Heart left ventricle (tissue), 13 donors: Measurements from ENCODE around the gene LY86.

Source experiments
- POLR2A ChIP-seq, 2 donors: fragments of 450-650 bp; IDR thresholded peaks; one replicate each; pipeline ENCODE4 v1.6.1; 2017; ENCODE audit warnings: antibody characterized with exemption in 2 of 2, mild to moderate bottlenecking in 2 of 2, moderate library complexity in 2 of 2
- TF ChIP-seq, protein P1 (sequence below), 12 donors: fragments of 200-600 bp; sonication (generic) in 4 of 12; IDR thresholded peaks; one replicate each; pipeline versions ENCODE4 v1.5.0 to v1.8.0; 2018 to 2022; ENCODE audit warnings: antibody characterized with exemption in 12 of 12, mild to moderate bottlenecking in 5 of 12
- donor health status: ischemic (EF 13 %, LVEDD 7.1; RV severe dilation, severe dysfunction).
- donor health status: DM: no; HTN: yes; CAD: no.
- donor health status: DM: no; HTN: no; CAD: no.
- donor health status: ischemic (EF 25% LVEDD 6.9; RV normal size, moderate dysfunction).
- donor health status: ischemic (EF 25% LVEDD 5.7; RV mildly dilated, moderate dysfunction).
- donor health status: ischemic (EF 35%, LVEDD 5.7; RV mildly dilated, moderate dysfunction).
- donor health status: nonischemic (EF 11% LVEDD 7.7; RV severe dilation, severe dysfunction).
- donor health status: DM: yes; HTN: yes; CAD: no.
- donor health status: PGD.
- donor health status: ischemic (EF 29% LVEDD 5.4; RV normal size, mild dysfunction).
- donor health status: nonischemic (EF 23%, LVEDD 6.1; RV moderate dilation, normal function).

DNA sequence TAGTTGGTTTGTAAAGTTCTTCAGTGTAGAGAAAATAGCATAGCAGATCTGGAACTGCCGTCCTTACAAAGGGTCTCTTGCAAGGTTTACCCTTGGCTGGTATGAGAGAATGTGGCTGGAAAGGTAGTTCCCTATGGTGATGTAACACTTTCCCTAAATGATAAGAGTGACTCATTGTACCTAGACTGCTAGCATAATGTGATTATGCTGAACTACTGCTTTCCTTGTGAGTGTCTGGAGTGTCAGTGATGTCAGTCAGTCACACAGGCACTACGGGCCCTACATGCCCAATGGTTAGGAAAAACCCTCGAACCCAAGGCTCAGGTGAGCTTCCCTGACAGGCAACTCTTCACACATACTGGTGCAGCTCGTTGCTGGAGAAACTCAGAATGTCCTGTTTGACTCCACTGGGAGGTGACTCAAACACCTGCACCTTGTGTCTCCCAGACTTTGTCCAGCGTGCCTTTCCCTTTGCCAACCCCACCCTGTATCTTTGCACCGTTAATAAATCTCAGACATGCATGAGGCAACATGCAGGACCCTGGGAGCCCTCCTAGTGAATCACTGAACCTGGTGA is 28.4 kb upstream of the LY86 start:
- TF ChIP-seq POLR2A (IDR thresholded peaks at IDR 0.05) = no peak
- TF ChIP-seq, protein P1, sequence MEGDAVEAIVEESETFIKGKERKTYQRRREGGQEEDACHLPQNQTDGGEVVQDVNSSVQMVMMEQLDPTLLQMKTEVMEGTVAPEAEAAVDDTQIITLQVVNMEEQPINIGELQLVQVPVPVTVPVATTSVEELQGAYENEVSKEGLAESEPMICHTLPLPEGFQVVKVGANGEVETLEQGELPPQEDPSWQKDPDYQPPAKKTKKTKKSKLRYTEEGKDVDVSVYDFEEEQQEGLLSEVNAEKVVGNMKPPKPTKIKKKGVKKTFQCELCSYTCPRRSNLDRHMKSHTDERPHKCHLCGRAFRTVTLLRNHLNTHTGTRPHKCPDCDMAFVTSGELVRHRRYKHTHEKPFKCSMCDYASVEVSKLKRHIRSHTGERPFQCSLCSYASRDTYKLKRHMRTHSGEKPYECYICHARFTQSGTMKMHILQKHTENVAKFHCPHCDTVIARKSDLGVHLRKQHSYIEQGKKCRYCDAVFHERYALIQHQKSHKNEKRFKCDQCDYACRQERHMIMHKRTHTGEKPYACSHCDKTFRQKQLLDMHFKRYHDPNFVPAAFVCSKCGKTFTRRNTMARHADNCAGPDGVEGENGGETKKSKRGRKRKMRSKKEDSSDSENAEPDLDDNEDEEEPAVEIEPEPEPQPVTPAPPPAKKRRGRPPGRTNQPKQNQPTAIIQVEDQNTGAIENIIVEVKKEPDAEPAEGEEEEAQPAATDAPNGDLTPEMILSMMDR (IDR thresholded peaks at IDR 0.05) = no peak
